B cell (primary cell): ENCODE results near the gene ITPR2. TPM values are rescaled to one million over a fixed set of nuclear protein-coding genes. Genes with fewer than 3 reads are reported as not detected.

Experiments used
- ATAC-seq: fragments of 200-7000 bp; cut with Tn5 transposase; one replicate; pipeline ENCODE4 v1.10.0; 2021; ENCODE audit warnings: low read depth, mild to moderate bottlenecking, moderate number of reproducible peaks, moderate library complexity
- CTCF ChIA-PET: fragments of 350-600 bp; sonication (Branson Sonifier 250); formaldehyde crosslinking; loops from one replicate; lab custom pipeline; 2021; ENCODE audit warnings: antibody characterized with exemption, inconsistent platforms; lab: Charles Lee
- POLR2A ChIA-PET: fragments of 350-600 bp; sonication (Branson Sonifier 250); formaldehyde crosslinking; loops from one replicate; lab custom pipeline; 2021; ENCODE audit warnings: antibody characterized with exemption; lab: Charles Lee
- DNase-seq: peaks from one replicate; pipeline ENCODE4 v3.0.0; 2013
- H2AFZ ChIP-seq: 2 replicates; pipeline ENCODE4 v1.6.1; 2012; ENCODE audit warnings: mild to moderate bottlenecking, low read depth, low read length; ENCODE audit not compliant: insufficient read depth, poor library complexity, severe bottlenecking
- H3K27ac ChIP-seq, 2 donors: 1 replicate in 1 of 2; 2 replicates in 1 of 2; pipeline ENCODE4 v1.5.1; 2012 to 2013; ENCODE audit warnings: low read length in 2 of 2, mild to moderate bottlenecking in 2 of 2, moderate library complexity in 1 of 2
- H3K27me3 ChIP-seq, 4 experiments: fragments of 200-600 bp in 1 of 4; sonication (generic) in 1 of 4; replicated peaks in 1 of 4; 1 replicate in 2 of 4; 2 replicates in 2 of 4; pipeline versions ENCODE4 v1.6.1 to v1.7.0; 2013 to 2016; ENCODE audit warnings: low read length in 3 of 4, mild to moderate bottlenecking in 2 of 4, mixed read lengths in 1 of 4, moderate library complexity in 1 of 4; ENCODE audit not compliant: insufficient read depth in 4 of 4, control insufficient read depth in 3 of 4; ENCODE audit errors: control extremely low read depth in 1 of 4
- H3K36me3 ChIP-seq, 2 experiments: replicated peaks in 1 of 2; 1 replicate in 1 of 2; 2 replicates in 1 of 2; pipeline versions ENCODE4 v1.6.1 to v1.7.1; 2013; ENCODE audit warnings: low read length in 1 of 2; ENCODE audit not compliant: insufficient read depth in 2 of 2, control insufficient read depth in 1 of 2; ENCODE audit errors: control extremely low read depth in 1 of 2, extremely low read depth in 1 of 2
- H3K4me1 ChIP-seq, 2 donors: fragments of 200-600 bp in 1 of 2; sonication (generic) in 1 of 2; 1 replicate in 1 of 2; 2 replicates in 1 of 2; pipeline versions ENCODE4 v1.5.1 to v1.6.1; 2013 to 2017; ENCODE audit warnings: low read length in 2 of 2; ENCODE audit not compliant: control insufficient read depth in 2 of 2, insufficient read depth in 2 of 2
- H3K4me2 ChIP-seq: replicated peaks from 2 replicates; pipeline ENCODE3; 2012; ENCODE audit warnings: mild to moderate bottlenecking, low read depth, low read length; ENCODE audit not compliant: poor library complexity, severe bottlenecking
- H3K4me3 ChIP-seq, 5 experiments: fragments of 200-600 bp in 1 of 5; sonication (generic) in 1 of 5; 1 replicate in 3 of 5; 2 replicates in 2 of 5; pipeline versions ENCODE4 v1.5.1 to v1.7.0; 2011 to 2016; ENCODE audit warnings: low read length in 4 of 5, mild to moderate bottlenecking in 4 of 5, low read depth in 2 of 5, control low read depth in 1 of 5, moderate library complexity in 1 of 5; ENCODE audit not compliant: insufficient read depth in 1 of 5; ENCODE audit errors: control extremely low read depth in 1 of 5, extremely low read depth in 1 of 5
- H3K79me2 ChIP-seq: fragments of 200-600 bp; sonication (generic); one replicate; pipeline ENCODE4 v1.6.0; 2016; ENCODE audit warnings: low read length; ENCODE audit not compliant: control insufficient read depth, insufficient read depth
- H3K9ac ChIP-seq: fragments of 200-600 bp; sonication (generic); 2 replicates; pipeline ENCODE4 v1.6.1; 2017; ENCODE audit warnings: mild to moderate bottlenecking, low read length, moderate library complexity
- H3K9me3 ChIP-seq, 3 donors: one replicate each; pipeline versions ENCODE4 v1.6.1 to v1.7.1; 2013; ENCODE audit warnings: low read length in 2 of 3; ENCODE audit not compliant: control insufficient read depth in 2 of 3, insufficient read depth in 1 of 3; ENCODE audit errors: control extremely low read depth in 1 of 3
- H4K20me1 ChIP-seq: 2 replicates; pipeline ENCODE4 v1.6.0; 2012; ENCODE audit warnings: mild to moderate bottlenecking, low read length; ENCODE audit not compliant: insufficient read depth, control insufficient read depth, poor library complexity, severe bottlenecking
- H3K27ac Mint-ChIP-seq: one replicate; pipeline ENCODE4 v1.8.0; 2021; ENCODE audit warnings: mixed read lengths
- H3K27me3 Mint-ChIP-seq: one replicate; pipeline ENCODE4 v1.8.0; 2021; ENCODE audit warnings: mixed read lengths
- H3K4me1 Mint-ChIP-seq: one replicate; pipeline ENCODE4 v1.8.0; 2021; ENCODE audit warnings: mixed read lengths
- H3K4me3 Mint-ChIP-seq: one replicate; pipeline ENCODE4 v1.8.0; 2021; ENCODE audit warnings: mixed read lengths
- H3K9me3 Mint-ChIP-seq: one replicate; pipeline ENCODE4 v1.8.0; 2022; ENCODE audit warnings: mixed read lengths; ENCODE audit not compliant: insufficient read depth
- CTCF ChIP-seq: fragments of 200-600 bp; IDR thresholded peaks from one replicate; pipeline ENCODE4 v1.8.0; 2022; ENCODE audit warnings: antibody characterized with exemption, mild to moderate bottlenecking
- EZH2 ChIP-seq: IDR thresholded peaks from 2 replicates; pipeline ENCODE4 v1.6.1; 2012; ENCODE audit warnings: borderline replicate concordance, low read depth, mild to moderate bottlenecking, moderate library complexity, low read length; ENCODE audit not compliant: insufficient read depth, poor library complexity, severe bottlenecking
- WGBS: methylation state at CpG from one replicate; pipeline ENCODE4 v1.1.5; 2013; ENCODE audit warnings: missing lambda C conversion rate; ENCODE audit not compliant: insufficient coverage; 5-methylcytosine and 5-hydroxymethylcytosine counted together
- intact Hi-C: fragments of 100-400 bp; cut with micrococcal nuclease; formaldehyde crosslinking; loops from one replicate; pipeline ENCODE4 v1.10.0; 2022
- polyA plus RNA-seq: library from polyadenylated mRNA; depleted of rRNA; stranded (reverse); fragments of >200 nt; gene quantifications from 2 replicates; pipeline ENCODE4 v1.2.3, GENCODE V29; 2012
- total RNA-seq, 2 donors: library from RNA; stranded (reverse); fragments of 120-200 nt in 1 of 2; gene quantifications; 1 replicate in 1 of 2; 2 replicates in 1 of 2; pipeline versions ENCODE4 v1.2.3 to v1.2.4, GENCODE V29; 2013 to 2022

ITPR2 gene
- total and polyA plus RNA-seq, 2 donors (not counting 1 experiment from before 2014, with no cell fraction given) = 4.3 to 113 TPM

GRCh38 chr12:26564391-26564790, 268.6 kb downstream of the ITPR2 start:
- POLR2A ChIA-PET = no interaction called here
- CTCF ChIA-PET = no interaction called here
- Mint-ChIP-seq H3K4me1 (peaks cover 1% of the 10 kb centered on the region), H3K9me3 (no peaks in the 10 kb centered on the region), H3K4me3 (no peak overlapping the region), H3K27ac (no peak overlapping the region), H3K27me3 (no peaks in the 10 kb centered on the region)
- H3K4me2 ChIP-seq = no peak overlapping the region
- DNase-seq = no peak
- no peak overlapping the region for H3K27ac ChIP-seq
- no peak overlapping the region for H3K9ac ChIP-seq
- no peaks in the 10 kb centered on the region for H3K4me1 ChIP-seq
- TF ChIP-seq CTCF = no peak
- no peak for TF ChIP-seq EZH2
- H3K36me3 ChIP-seq = peaks cover 9% of the 10 kb centered on the region in 2 experiments
- no peaks in the 10 kb centered on the region for H3K27me3 ChIP-seq
- WGBS = 100% methylated on average over 1 of the region's 5 CpGs
- no peaks in the 10 kb centered on the region for H4K20me1 ChIP-seq
- no peak for ATAC-seq
- peaks cover 0 to 2% (median 2%) of the 10 kb centered on the region in 3 donors for H3K9me3 ChIP-seq
- no peak overlapping the region for H2AFZ ChIP-seq
- no peak overlapping the region for H3K4me3 ChIP-seq
- no peaks in the 10 kb centered on the region for H3K79me2 ChIP-seq
- intact Hi-C loops = no loop called here

GRCh38 chr12:26563552-26563951, 269.4 kb downstream of the ITPR2 start:
- DNase-seq (no peak), ATAC-seq (no peak)
- H3K36me3 ChIP-seq = peaks cover 10 to 12% of the 10 kb centered on the region in 2 experiments
- H3K4me1 ChIP-seq = no peaks in the 10 kb centered on the region
- no peaks in the 10 kb centered on the region for H3K79me2 ChIP-seq
- TF ChIP-seq EZH2 (no peak), CTCF (no peak)
- ChIA-PET POLR2A (no interaction called here), CTCF (no interaction called here)
- peaks cover 0 to 2% (median 2%) of the 10 kb centered on the region in 3 donors for H3K9me3 ChIP-seq
- H3K9me3 Mint-ChIP-seq = no peaks in the 10 kb centered on the region
- H3K9ac ChIP-seq = no peak overlapping the region
- H3K27ac Mint-ChIP-seq = no peak overlapping the region
- H3K4me3 Mint-ChIP-seq = no peak overlapping the region
- 100% methylated on average over 1 of the region's 4 CpGs for WGBS
- no peak overlapping the region for H3K4me3 ChIP-seq
- no peak overlapping the region for H2AFZ ChIP-seq
- H3K27me3 Mint-ChIP-seq = no peaks in the 10 kb centered on the region
- H3K4me2 ChIP-seq = no peak overlapping the region
- intact Hi-C loops = no loop called here
- H4K20me1 ChIP-seq = no peaks in the 10 kb centered on the region
- H3K4me1 Mint-ChIP-seq = no peaks in the 10 kb centered on the region
- no peak overlapping the region for H3K27ac ChIP-seq
- no peaks in the 10 kb centered on the region for H3K27me3 ChIP-seq
